ENCODE results near the gene MAP7D1. TPM values are rescaled to one million over a fixed set of nuclear protein-coding genes. Genes with fewer than 3 reads are reported as not detected.

The MAP7D1 gene
- total and polyA plus RNA-seq, 2 of the 13 experiments (the other 11 are each of a cell fraction or from before 2014, with no cell fraction given): 5.6 to 7.2 TPM

- TF ChIP-seq, protein P1, sequence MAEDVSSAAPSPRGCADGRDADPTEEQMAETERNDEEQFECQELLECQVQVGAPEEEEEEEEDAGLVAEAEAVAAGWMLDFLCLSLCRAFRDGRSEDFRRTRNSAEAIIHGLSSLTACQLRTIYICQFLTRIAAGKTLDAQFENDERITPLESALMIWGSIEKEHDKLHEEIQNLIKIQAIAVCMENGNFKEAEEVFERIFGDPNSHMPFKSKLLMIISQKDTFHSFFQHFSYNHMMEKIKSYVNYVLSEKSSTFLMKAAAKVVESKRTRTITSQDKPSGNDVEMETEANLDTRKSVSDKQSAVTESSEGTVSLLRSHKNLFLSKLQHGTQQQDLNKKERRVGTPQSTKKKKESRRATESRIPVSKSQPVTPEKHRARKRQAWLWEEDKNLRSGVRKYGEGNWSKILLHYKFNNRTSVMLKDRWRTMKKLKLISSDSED (CRISPR knock-in tag; IDR thresholded peaks at IDR 0.05): no peak
- TF ChIP-seq, protein P2, sequence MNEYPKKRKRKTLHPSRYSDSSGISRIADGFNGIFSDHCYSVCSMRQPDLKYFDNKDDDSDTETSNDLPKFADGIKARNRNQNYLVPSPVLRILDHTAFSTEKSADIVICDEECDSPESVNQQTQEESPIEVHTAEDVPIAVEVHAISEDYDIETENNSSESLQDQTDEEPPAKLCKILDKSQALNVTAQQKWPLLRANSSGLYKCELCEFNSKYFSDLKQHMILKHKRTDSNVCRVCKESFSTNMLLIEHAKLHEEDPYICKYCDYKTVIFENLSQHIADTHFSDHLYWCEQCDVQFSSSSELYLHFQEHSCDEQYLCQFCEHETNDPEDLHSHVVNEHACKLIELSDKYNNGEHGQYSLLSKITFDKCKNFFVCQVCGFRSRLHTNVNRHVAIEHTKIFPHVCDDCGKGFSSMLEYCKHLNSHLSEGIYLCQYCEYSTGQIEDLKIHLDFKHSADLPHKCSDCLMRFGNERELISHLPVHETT (CRISPR knock-in tag; conservative IDR thresholded peaks at IDR 0.05): peak; percentile 89
- TF ChIP-seq ZNF383 (CRISPR knock-in tag; IDR thresholded peaks at IDR 0.05; ENCODE audit: borderline replicate concordance) (no peak), ZNF609 (CRISPR knock-in tag; IDR thresholded peaks at IDR 0.05; ENCODE audit: borderline replicate concordance) (peak; percentile 47), NFIC (IDR thresholded peaks at IDR 0.05; ENCODE audit: low read length) (no peak), ZNF256 (CRISPR knock-in tag; conservative IDR thresholded peaks at IDR 0.05) (no peak), ZFP41 (CRISPR knock-in tag; IDR thresholded peaks at IDR 0.05; ENCODE audit: borderline replicate concordance) (0 out of 2 replicates have a peak, but pooled peaks have one; percentile 25), ZMYM4 (CRISPR knock-in tag; IDR thresholded peaks at IDR 0.05) (peak; percentile 61), ZNF780A (CRISPR knock-in tag; IDR thresholded peaks at IDR 0.05) (no peak), THAP8 (CRISPR knock-in tag; IDR thresholded peaks at IDR 0.05; ENCODE audit: borderline replicate concordance) (no peak), ZNF562 (CRISPR knock-in tag; IDR thresholded peaks at IDR 0.05; ENCODE audit: borderline replicate concordance) (no peak), NONO (IDR thresholded peaks at IDR 0.05) (no peak), NONO (CRISPR knock-in tag; conservative IDR thresholded peaks at IDR 0.05) (peak; percentile 94), ZNF589 (CRISPR knock-in tag; conservative IDR thresholded peaks at IDR 0.05) (no peak), MYC (CRISPR knock-in tag; IDR thresholded peaks at IDR 0.05; ENCODE audit: borderline replicate concordance) (peak; percentile 68; the same call in 1 of the 2 replicates), ZSCAN25 (CRISPR knock-in tag; IDR thresholded peaks at IDR 0.05) (no peak; the same call in 1 of the 2 replicates), KDM4B (CRISPR knock-in tag; IDR thresholded peaks at IDR 0.05) (0 out of 2 replicates have a peak, but pooled peaks have one; percentile 59), MXD1 (CRISPR knock-in tag; IDR thresholded peaks at IDR 0.05) (0 out of 2 replicates have a peak, but pooled peaks have one; percentile 75), ZFP62 (CRISPR knock-in tag; IDR thresholded peaks at IDR 0.05) (peak; percentile 43; the same call in 1 of the 2 replicates)
- TF ChIP-seq, protein P3, sequence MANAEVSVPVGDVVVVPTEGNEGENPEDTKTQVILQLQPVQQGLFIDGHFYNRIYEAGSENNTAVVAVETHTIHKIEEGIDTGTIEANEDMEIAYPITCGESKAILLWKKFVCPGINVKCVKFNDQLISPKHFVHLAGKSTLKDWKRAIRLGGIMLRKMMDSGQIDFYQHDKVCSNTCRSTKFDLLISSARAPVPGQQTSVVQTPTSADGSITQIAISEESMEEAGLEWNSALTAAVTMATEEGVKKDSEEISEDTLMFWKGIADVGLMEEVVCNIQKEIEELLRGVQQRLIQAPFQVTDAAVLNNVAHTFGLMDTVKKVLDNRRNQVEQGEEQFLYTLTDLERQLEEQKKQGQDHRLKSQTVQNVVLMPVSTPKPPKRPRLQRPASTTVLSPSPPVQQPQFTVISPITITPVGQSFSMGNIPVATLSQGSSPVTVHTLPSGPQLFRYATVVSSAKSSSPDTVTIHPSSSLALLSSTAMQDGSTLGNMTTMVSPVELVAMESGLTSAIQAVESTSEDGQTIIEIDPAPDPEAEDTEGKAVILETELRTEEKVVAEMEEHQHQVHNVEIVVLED (CRISPR knock-in tag; IDR thresholded peaks at IDR 0.05; ENCODE audit: borderline replicate concordance): peak; percentile 100
Measured at GRCh38 chr1:36223996-36224536, 68.1 kb downstream of the MAP7D1 start, which contains the start of gene THRAP3 (continued).
